Endothelial cell of umbilical vein (primary cell): Measurements from ENCODE around the gene PNPLA7. TPM values are rescaled to one million over a fixed set of nuclear protein-coding genes. Genes with fewer than 3 reads are reported as not detected.

Experiments used
- BruUV-seq: library from RNA; stranded (reverse); fragments of 400-500 nt; replicated peaks from 2 replicates; lab custom pipeline; 2021; lab: Mats Ljungman, UMichigan
- CTCF ChIA-PET: fragments of 300-600, 350-600 bp; sonication (Branson Sonifier 250); formaldehyde crosslinking; loops from one replicate; lab custom pipeline; 2021; ENCODE audit warnings: antibody characterized with exemption, inconsistent platforms; lab: Charles Lee
- POLR2A ChIA-PET: fragments of 300-600, 350-600 bp; sonication (Branson Sonifier 250); formaldehyde crosslinking; loops from one replicate; lab custom pipeline; 2021; ENCODE audit warnings: antibody characterized with exemption, inconsistent platforms; lab: Charles Lee
- DNase-seq: peaks from one replicate; pipeline ENCODE4 v3.0.0-alpha.2; 2011; ENCODE audit warnings: low read depth, low spot score
- FAIRE-seq: peaks from 2 replicates; lab custom pipeline; 2011; peaks lifted over from hg19 to GRCh38; lab: Jason Lieb, UNC
- H2AFZ ChIP-seq: 2 replicates; pipeline ENCODE4 v1.6.0; 2012; ENCODE audit warnings: low read depth, low read length, control low read depth, inconsistent platforms
- H3K27ac ChIP-seq: 2 replicates; pipeline ENCODE4 v1.5.1; 2011; ENCODE audit warnings: low read depth, mild to moderate bottlenecking, control low read depth, low read length, moderate library complexity; ENCODE audit not compliant: insufficient read depth
- H3K27me3 ChIP-seq, 2 experiments: 2 replicates each; pipeline versions ENCODE4 v1.6.0 to v1.6.1; 2011; ENCODE audit warnings: low read length in 2 of 2, mixed read lengths in 1 of 2; ENCODE audit not compliant: control insufficient read depth in 2 of 2, insufficient read depth in 2 of 2
- H3K36me3 ChIP-seq, 2 experiments: 2 replicates in 1 of 2; 3 replicates in 1 of 2; pipeline ENCODE4 v1.5.1; 2011; ENCODE audit warnings: low read length in 2 of 2, mild to moderate bottlenecking in 1 of 2, moderate library complexity in 1 of 2; ENCODE audit not compliant: control insufficient read depth in 2 of 2, insufficient read depth in 2 of 2; ENCODE audit errors: extremely low read depth in 1 of 2
- H3K4me1 ChIP-seq: 3 replicates; pipeline ENCODE4 v1.5.1; 2011; ENCODE audit warnings: mild to moderate bottlenecking, low read length; ENCODE audit not compliant: control insufficient read depth, insufficient read depth; ENCODE audit errors: extremely low read depth
- H3K4me2 ChIP-seq: 2 replicates; pipeline ENCODE4 v1.6.1; 2011; ENCODE audit warnings: low read length, control low read depth, mixed read lengths; ENCODE audit not compliant: insufficient read depth
- H3K4me3 ChIP-seq, 3 experiments: fragments of 200-600 bp in 1 of 3; sonication (generic), shearing (Covaris generic) in 1 of 3; replicated peaks in 1 of 3; 2 replicates each; pipeline ENCODE4 v1.5.1; 2011 to 2016; ENCODE audit warnings: control low read depth in 3 of 3, low read length in 3 of 3, mild to moderate bottlenecking in 2 of 3, inconsistent platforms in 1 of 3, low read depth in 1 of 3, moderate library complexity in 1 of 3; ENCODE audit not compliant: insufficient read depth in 1 of 3
- H3K79me2 ChIP-seq: 2 replicates; pipeline ENCODE4 v1.6.0; 2012; ENCODE audit warnings: low read length, inconsistent platforms; ENCODE audit not compliant: control insufficient read depth, insufficient read depth
- H3K9ac ChIP-seq: replicated peaks from 2 replicates; pipeline ENCODE3; 2011; ENCODE audit warnings: low read length, control low read depth; ENCODE audit not compliant: insufficient read depth; ENCODE audit errors: extremely low read depth
- H3K9me1 ChIP-seq: replicated peaks from 3 replicates; pipeline ENCODE4 v1.6.0; 2011; ENCODE audit warnings: mild to moderate bottlenecking, low read length; ENCODE audit not compliant: control insufficient read depth, insufficient read depth; ENCODE audit errors: extremely low read depth
- H3K9me3 ChIP-seq: replicated peaks from 2 replicates; pipeline ENCODE4 v1.5.1; 2012; ENCODE audit warnings: low read length, inconsistent platforms; ENCODE audit not compliant: control insufficient read depth, insufficient read depth
- H4K20me1 ChIP-seq: replicated peaks from 2 replicates; pipeline ENCODE3; 2011; ENCODE audit warnings: mild to moderate bottlenecking, low read length; ENCODE audit not compliant: control insufficient read depth, insufficient read depth; ENCODE audit errors: extremely low read depth
- FOS ChIP-seq: IDR thresholded peaks from 2 replicates; pipeline ENCODE4 v1.6.1; 2011; ENCODE audit warnings: mild to moderate bottlenecking, low read length, moderate library complexity, borderline replicate concordance; ENCODE audit not compliant: insufficient read depth
- MYC ChIP-seq: IDR thresholded peaks from one replicate; pipeline ENCODE4 v1.6.1; 2011; ENCODE audit warnings: mild to moderate bottlenecking, low read depth, low read length
- dilution Hi-C: fragments of 300-500 bp; cut with MboI; formaldehyde crosslinking; loops from one replicate; pipeline ENCODE4 v1.15.0; 2019; ENCODE audit warnings: low sequenced_read_pairs; ENCODE audit not compliant: extremely low pct_ligation_motif_present
- intact Hi-C: fragments of 100-400 bp; cut with micrococcal nuclease; formaldehyde crosslinking; loops from one replicate; pipeline ENCODE4 v1.10.0; 2022
- polyA plus RNA-seq, 4 experiments: library from polyadenylated mRNA; depleted of rRNA in 3 of 4; stranded (reverse) in 3 of 4; unstranded in 1 of 4; fragments of >200 nt; gene quantifications; 2 replicates each; pipeline versions ENCODE4 v1.2.1 to v1.2.3, GENCODE V29; 2011 to 2012; ENCODE audit warnings: missing spikeins in 1 of 4
- total RNA-seq: library from RNA; stranded (reverse); gene quantifications from 2 replicates; pipeline ENCODE4 v1.2.3, GENCODE V29; 2021
- TF ChIP-seq, protein P1 (sequence below), 2 donors: IDR thresholded peaks; 1 replicate in 1 of 2; 2 replicates in 1 of 2; pipeline ENCODE4 v1.5.1; 2011; ENCODE audit warnings: low read length in 2 of 2, mild to moderate bottlenecking in 2 of 2, moderate library complexity in 2 of 2, control low read depth in 1 of 2, inconsistent platforms in 1 of 2, low read depth in 1 of 2; ENCODE audit not compliant: insufficient read depth in 1 of 2; ENCODE audit errors: extremely low read depth in 1 of 2

PNPLA7 gene
- total and polyA plus RNA-seq, 2 donors (not counting 3 experiments of a cell fraction or from before 2014, with no cell fraction given): 1.0 to 1.9 TPM

DNA sequence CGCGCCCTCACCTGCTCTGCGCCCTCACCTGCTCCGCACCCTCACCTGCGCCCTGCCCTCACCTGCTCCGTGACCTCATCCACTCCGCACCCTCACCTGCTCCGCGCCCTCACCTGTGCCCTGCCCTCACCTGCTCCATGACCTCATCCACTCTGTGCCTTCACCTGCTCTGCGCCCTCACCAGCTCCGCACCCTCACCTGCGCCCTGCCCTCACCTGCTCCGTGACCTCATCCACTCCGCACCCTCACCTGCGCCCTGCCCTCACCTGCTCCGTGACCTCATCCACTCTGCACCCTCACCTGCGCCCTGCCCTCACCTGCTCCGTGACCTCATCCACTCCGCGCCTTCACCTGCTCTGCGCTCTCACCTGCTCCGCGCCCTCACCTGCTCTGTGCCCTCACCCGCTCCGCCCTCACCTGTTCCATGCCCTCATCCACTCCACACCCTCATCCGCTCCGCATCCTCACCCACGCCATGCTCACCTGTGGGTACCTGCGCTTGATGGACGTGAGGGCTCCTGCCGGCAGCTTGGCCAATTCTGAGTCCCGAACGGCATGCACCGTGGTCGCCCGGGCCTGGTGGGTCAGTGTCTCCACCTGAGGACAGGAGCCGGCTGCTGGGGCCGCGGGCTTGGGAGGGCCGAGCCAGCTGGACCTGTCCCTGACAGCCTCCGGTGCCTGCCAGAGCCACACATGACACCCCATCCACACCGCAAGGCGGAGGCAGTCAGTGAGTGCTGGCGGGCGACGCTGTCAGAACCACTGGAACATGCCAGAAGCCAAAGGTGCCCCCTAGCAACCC is 55.5 kb downstream of the PNPLA7 start:
- intact Hi-C loops: no loop called here
- FAIRE-seq (no peak), DNase-seq (no peak)
- TF ChIP-seq, protein P1, sequence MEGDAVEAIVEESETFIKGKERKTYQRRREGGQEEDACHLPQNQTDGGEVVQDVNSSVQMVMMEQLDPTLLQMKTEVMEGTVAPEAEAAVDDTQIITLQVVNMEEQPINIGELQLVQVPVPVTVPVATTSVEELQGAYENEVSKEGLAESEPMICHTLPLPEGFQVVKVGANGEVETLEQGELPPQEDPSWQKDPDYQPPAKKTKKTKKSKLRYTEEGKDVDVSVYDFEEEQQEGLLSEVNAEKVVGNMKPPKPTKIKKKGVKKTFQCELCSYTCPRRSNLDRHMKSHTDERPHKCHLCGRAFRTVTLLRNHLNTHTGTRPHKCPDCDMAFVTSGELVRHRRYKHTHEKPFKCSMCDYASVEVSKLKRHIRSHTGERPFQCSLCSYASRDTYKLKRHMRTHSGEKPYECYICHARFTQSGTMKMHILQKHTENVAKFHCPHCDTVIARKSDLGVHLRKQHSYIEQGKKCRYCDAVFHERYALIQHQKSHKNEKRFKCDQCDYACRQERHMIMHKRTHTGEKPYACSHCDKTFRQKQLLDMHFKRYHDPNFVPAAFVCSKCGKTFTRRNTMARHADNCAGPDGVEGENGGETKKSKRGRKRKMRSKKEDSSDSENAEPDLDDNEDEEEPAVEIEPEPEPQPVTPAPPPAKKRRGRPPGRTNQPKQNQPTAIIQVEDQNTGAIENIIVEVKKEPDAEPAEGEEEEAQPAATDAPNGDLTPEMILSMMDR (IDR thresholded peaks at IDR 0.05; ENCODE audit: extremely low read depth in 1 of 2, insufficient read depth in 1 of 2, low read depth in 1 of 2, low read length in 2 of 2): no peak
- H3K9me1 ChIP-seq: no peaks in the 10 kb centered on the region
- H2AFZ ChIP-seq: no peak overlapping the region
- ChIA-PET CTCF (interaction anchor here (1.1 kb wide), 1 partner anchor 10 kb away, joined by 3 read pairs; no protein-coding TSS in a partner anchor), POLR2A (no interaction called here)
- H3K9me3 ChIP-seq: no peaks in the 10 kb centered on the region
- H3K36me3 ChIP-seq: no peaks in the 10 kb centered on the region
- no peaks in the 10 kb centered on the region for H3K79me2 ChIP-seq
- no peak overlapping the region for H3K9ac ChIP-seq
- no peaks in the 10 kb centered on the region for H3K4me1 ChIP-seq
- no peak overlapping the region for H3K4me2 ChIP-seq
- no peaks in the 10 kb centered on the region for H3K27me3 ChIP-seq
- H4K20me1 ChIP-seq: no peaks in the 10 kb centered on the region
- H3K27ac ChIP-seq: no peak overlapping the region
- no peak overlapping the region for H3K4me3 ChIP-seq
- BruUV-seq: no TSS peak
- dilution Hi-C loops: no loop called here

DNA sequence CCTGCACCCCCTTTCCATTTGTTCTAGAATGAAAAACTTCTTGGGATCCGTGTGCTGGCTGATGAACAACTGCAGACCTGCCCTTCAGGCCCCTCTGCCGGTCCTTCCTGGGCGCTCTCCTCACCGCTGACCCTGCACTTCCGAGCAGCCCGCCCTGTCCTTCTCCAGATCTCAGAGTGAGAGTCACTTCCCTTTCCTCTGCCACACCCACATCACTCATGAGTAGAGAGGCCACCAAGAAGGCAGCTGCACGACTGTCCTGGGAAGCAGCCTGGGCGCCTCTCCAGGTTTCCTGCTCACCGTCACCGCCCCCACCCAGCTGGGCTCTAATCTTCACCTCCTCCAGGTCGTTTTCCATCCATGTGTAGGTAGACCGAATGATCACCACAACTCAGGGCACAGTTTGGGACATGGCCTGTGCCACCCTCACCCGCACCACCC is 56.1 kb downstream of the PNPLA7 start:
- Histone ChIP-seq H3K9ac (no peak overlapping the region), H3K4me1 (no peaks in the 10 kb centered on the region), H3K9me3 (no peaks in the 10 kb centered on the region), H3K36me3 (no peaks in the 10 kb centered on the region), H3K9me1 (no peaks in the 10 kb centered on the region), H3K27me3 (no peaks in the 10 kb centered on the region), H3K4me3 (no peak overlapping the region), H2AFZ (no peak overlapping the region), H4K20me1 (no peaks in the 10 kb centered on the region), H3K27ac (no peak overlapping the region), H3K79me2 (no peaks in the 10 kb centered on the region), H3K4me2 (no peak overlapping the region)
- no TSS peak for BruUV-seq
- dilution Hi-C loops: no loop called here
- FAIRE-seq: no peak
- TF ChIP-seq MYC (no peak), FOS (peak; percentile 24)
- ChIA-PET CTCF (interaction anchor here (1.1 kb wide), 1 partner anchor 11 kb away, joined by 3 read pairs; no protein-coding TSS in a partner anchor), POLR2A (no interaction called here)
- no peak for DNase-seq
- intact Hi-C loops: no loop called here
